ENCODE data around the gene ANKRD31. TPM values are rescaled to one million over a fixed set of nuclear protein-coding genes. Genes with fewer than 3 reads are reported as not detected.

The ANKRD31 gene
- total and polyA plus RNA-seq, 7 donors = 0.01 to 0.11 (median 0.06) TPM; not detected in 2

DNA sequence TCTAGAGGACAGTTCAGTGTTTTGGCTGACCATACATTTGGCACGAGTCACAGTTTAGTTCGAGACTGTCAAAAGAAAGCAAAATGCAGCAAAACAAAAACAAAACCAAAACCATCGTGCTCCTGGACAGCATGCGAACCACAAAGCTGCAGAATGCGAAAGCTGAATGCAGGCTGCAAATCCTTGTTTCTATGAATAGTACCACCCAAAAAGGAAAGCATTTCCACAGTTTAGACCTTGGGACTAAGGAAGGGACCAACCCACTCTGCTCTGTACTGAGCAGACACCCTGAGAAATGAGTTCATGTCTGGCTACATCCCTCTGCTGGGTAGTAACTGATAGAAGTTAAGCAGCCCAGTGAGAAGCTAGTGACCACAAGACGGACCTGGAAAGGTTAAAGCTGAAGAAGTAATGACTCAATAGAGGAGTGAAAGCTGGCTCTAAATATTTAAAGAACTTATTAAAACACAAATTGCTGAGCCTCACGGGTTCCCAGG is 188.2 kb downstream of the ANKRD31 start:
- DNase-seq = no peak
- intact Hi-C loops (cut with DNase I) = loop anchor here (10.0 kb wide), 1 partner anchor 216 kb away; no protein-coding TSS in a partner anchor
- Histone ChIP-seq H3K4me1 (peaks cover 4% of the 10 kb centered on the region), H3K4me3 (peak overlapping the region; percentile 19), H3K27ac (no peak overlapping the region), H3K36me3 (ENCODE audit: insufficient read depth in 1 of 2, low read depth in 1 of 2) (peaks cover 0 to 12% of the 10 kb centered on the region in 2 donors), H3K27me3 (ENCODE audit: insufficient read depth in 3 of 3, low read length in 2 of 3) (no peaks in the 10 kb centered on the region), H3K9me3 (no peaks in the 10 kb centered on the region)
- WGBS, 3 donors = 68 to 74% (median 71%) methylated on average over 7 of the region's 7 CpGs
- no peak for ATAC-seq
- TF ChIP-seq, protein P1, sequence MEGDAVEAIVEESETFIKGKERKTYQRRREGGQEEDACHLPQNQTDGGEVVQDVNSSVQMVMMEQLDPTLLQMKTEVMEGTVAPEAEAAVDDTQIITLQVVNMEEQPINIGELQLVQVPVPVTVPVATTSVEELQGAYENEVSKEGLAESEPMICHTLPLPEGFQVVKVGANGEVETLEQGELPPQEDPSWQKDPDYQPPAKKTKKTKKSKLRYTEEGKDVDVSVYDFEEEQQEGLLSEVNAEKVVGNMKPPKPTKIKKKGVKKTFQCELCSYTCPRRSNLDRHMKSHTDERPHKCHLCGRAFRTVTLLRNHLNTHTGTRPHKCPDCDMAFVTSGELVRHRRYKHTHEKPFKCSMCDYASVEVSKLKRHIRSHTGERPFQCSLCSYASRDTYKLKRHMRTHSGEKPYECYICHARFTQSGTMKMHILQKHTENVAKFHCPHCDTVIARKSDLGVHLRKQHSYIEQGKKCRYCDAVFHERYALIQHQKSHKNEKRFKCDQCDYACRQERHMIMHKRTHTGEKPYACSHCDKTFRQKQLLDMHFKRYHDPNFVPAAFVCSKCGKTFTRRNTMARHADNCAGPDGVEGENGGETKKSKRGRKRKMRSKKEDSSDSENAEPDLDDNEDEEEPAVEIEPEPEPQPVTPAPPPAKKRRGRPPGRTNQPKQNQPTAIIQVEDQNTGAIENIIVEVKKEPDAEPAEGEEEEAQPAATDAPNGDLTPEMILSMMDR (IDR thresholded peaks at IDR 0.05) = no peak

DNA sequence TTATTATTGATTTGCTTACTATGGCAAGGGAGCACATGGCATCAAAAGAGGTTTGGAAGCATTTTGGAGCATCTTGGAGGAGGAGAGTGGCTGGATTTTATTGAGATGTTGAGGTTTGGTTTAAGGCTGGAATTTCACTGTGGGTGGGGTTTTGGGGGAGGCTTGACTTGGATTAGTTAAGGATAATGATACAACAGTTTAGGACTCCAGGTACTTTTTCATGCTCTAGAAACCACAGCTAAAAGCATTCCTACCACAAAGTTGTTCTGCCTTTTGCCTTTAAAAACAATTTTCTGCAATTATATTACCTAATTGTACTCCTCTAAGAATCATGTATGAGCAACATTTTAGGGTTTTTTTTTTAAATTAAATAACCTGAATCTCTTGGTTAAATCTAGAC is 189.3 kb downstream of the ANKRD31 start:
- H3K9me3 ChIP-seq = no peaks in the 10 kb centered on the region
- H3K4me3 ChIP-seq = no peak overlapping the region
- H3K36me3 ChIP-seq (ENCODE audit: insufficient read depth in 1 of 2, low read depth in 1 of 2) = peaks cover 0 to 17% of the 10 kb centered on the region in 2 donors
- peaks cover 4% of the 10 kb centered on the region for H3K4me1 ChIP-seq
- DNase-seq (no peak), ATAC-seq (no peak)
- TF ChIP-seq, protein P1 (IDR thresholded peaks at IDR 0.05) = no peak
- H3K27ac ChIP-seq = no peak overlapping the region
- intact Hi-C loops (cut with DNase I) = loop anchor here (10.0 kb wide), 1 partner anchor 217 kb away; no protein-coding TSS in a partner anchor
- no peaks in the 10 kb centered on the region for H3K27me3 ChIP-seq (ENCODE audit: insufficient read depth in 3 of 3, low read length in 2 of 3)

DNA sequence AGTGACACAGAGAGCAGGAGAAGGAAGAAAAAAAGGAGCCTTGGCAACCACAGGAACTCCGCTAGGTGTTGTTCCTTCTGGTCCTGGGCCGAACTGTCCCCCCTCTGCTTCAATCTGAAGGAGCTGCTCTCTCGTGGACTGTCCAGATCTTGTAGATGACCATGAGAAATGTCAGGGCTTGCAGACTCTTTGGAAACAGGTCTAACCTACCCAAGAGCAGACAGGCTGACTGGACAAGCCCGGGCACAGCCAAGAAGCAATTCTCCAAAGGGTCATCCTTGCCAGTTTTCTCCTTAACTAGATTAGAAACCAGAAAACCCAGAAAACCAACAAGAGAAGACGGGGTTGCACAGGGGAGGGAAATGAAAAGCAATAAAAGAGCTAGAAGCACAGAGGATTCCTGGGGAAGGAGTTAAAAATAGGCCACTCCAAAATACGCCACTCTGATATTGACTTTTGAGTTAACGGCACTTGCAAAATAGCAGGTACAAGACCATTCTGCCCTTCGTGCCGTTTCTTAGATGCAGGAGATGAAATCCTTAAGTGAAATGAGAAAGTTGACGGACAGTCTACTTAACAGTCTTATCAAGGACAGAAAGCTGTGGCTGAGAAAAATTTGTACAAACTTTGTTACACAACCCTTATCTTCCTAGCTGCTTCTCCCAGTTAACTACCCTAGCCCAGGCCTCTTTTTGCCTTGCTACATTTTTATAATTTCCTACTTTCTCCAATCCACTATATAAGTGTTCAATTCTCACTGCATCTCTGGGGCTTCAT is 190.1 kb downstream of the ANKRD31 start:
- H3K27me3 ChIP-seq (ENCODE audit: insufficient read depth in 3 of 3, low read length in 2 of 3) = no peaks in the 10 kb centered on the region
- intact Hi-C loops (cut with DNase I) = loop anchor here (10.0 kb wide), 1 partner anchor 218 kb away; no protein-coding TSS in a partner anchor
- ATAC-seq = no peak
- TF ChIP-seq, protein P1 (IDR thresholded peaks at IDR 0.05) = no peak
- DNase-seq = no peak
- peaks cover 4% of the 10 kb centered on the region for H3K4me1 ChIP-seq
- no peak overlapping the region for H3K27ac ChIP-seq
- peaks cover 0 to 17% of the 10 kb centered on the region in 2 donors for H3K36me3 ChIP-seq (ENCODE audit: insufficient read depth in 1 of 2, low read depth in 1 of 2)
- H3K4me3 ChIP-seq = no peak overlapping the region
- H3K9me3 ChIP-seq = no peaks in the 10 kb centered on the region
- 89% methylated on average over 10 of the region's 10 CpGs for WGBS, 3 donors

DNA sequence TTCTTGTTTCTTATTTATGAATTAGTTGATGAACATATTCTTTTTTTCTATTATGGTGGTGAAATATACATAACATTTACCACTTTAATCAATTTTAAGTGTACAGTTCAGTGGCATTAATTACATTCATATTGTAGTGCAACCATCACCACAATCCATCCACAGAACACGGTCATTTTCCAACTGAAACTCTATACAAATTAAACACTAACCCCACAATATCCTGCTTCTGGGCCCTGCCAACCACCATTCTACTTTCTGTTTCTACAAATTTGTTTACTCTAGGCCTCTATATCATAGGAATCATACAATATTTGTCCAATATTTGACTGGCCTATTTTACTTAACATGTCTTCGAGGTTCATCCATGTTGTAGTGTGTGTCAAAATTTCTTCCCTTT is 191.6 kb downstream of the ANKRD31 start:
- Histone ChIP-seq H3K36me3 (ENCODE audit: insufficient read depth in 1 of 2, low read depth in 1 of 2) (peaks cover 0 to 17% of the 10 kb centered on the region in 2 donors), H3K27me3 (ENCODE audit: insufficient read depth in 3 of 3, low read length in 2 of 3) (no peaks in the 10 kb centered on the region), H3K9me3 (no peaks in the 10 kb centered on the region), H3K4me3 (no peak overlapping the region), H3K27ac (no peak overlapping the region), H3K4me1 (peaks cover 4% of the 10 kb centered on the region)
- whole genome bisulfite sequencing, 3 donors = 87 to 93% (median 91%) methylated on average over 2 of the region's 2 CpGs
- TF ChIP-seq, protein P1 (IDR thresholded peaks at IDR 0.05) = no peak
- DNase-seq = no peak
- ATAC-seq = no peak
- intact Hi-C loops (cut with DNase I) = loop anchor here (10.0 kb wide), 1 partner anchor 220 kb away; no protein-coding TSS in a partner anchor
